Measurements from ENCODE around the gene MTUS2.

Gene MTUS2

DNA sequence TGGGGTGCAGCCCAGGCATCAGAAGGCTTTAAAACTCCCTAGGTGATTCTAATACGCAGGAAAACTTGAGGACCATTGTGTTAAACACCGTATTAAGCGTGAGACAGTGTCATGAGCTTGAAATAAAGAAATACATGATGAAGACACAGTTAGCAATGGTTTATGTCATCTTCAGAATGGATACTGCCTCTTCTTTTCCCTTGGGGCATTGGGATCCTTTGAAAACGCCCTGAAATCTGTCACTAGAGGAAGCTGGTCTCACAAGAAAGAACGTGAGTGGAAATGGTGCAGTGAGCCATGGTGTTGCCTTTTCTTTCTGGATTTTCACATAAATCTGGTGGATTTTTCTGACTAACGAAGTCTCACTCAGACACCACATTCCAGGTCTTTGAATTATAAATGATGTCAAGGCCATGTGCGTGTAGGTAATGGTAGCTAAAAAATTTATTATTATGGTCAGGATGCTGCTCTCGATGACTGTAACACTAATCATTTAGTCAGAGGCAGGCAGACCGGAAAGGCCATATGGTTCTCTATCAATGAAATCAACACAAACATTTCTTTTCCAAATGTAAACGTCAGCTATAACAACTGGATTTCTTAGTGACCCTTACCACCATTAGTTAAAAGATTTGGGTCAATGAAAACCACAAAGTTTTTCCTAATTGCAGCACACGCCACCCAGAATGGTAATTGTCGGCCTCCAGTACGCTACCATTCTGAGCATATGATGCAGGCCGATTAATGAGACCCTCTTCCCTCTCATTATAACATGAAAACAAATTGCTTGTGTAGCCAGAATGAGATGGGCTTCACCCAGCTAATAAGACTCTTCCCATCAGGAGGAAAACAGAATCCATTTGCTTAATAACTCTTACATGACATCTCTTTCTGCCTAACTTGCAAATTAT lies 669.8 kb downstream of the MTUS2 start:
- H3K4me3 ChIP-seq (ENCODE audit: low read depth, low read length) = no peak overlapping the region
- TF ChIP-seq, protein P1, sequence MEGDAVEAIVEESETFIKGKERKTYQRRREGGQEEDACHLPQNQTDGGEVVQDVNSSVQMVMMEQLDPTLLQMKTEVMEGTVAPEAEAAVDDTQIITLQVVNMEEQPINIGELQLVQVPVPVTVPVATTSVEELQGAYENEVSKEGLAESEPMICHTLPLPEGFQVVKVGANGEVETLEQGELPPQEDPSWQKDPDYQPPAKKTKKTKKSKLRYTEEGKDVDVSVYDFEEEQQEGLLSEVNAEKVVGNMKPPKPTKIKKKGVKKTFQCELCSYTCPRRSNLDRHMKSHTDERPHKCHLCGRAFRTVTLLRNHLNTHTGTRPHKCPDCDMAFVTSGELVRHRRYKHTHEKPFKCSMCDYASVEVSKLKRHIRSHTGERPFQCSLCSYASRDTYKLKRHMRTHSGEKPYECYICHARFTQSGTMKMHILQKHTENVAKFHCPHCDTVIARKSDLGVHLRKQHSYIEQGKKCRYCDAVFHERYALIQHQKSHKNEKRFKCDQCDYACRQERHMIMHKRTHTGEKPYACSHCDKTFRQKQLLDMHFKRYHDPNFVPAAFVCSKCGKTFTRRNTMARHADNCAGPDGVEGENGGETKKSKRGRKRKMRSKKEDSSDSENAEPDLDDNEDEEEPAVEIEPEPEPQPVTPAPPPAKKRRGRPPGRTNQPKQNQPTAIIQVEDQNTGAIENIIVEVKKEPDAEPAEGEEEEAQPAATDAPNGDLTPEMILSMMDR (conservative IDR thresholded peaks at IDR 0.05; ENCODE audit: low read depth, low read length) = no peak
- DNase-seq (ENCODE audit: low read depth) = no peak

DNA sequence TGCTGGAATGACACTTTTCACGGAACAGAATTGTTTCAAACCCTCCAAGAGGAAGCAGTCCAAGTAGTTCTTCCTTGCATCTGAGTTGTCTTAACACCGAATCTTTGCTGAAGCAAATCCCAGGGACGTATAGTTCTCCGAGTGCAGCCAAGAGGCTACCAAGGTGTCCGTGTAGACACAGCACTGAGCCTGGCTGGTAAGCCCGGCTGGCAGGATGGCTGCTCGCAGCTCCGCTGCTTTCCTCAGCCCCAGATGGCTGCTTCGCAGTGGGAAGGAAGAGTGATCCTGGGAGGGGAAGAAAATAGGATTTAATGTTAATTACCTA lies 670.4 kb downstream of the MTUS2 start:
- no peak overlapping the region for H3K4me3 ChIP-seq (ENCODE audit: low read depth, low read length)
- no peak for DNase-seq (ENCODE audit: low read depth)
- TF ChIP-seq, protein P1 (conservative IDR thresholded peaks at IDR 0.05; ENCODE audit: low read depth, low read length) = no peak

DNA sequence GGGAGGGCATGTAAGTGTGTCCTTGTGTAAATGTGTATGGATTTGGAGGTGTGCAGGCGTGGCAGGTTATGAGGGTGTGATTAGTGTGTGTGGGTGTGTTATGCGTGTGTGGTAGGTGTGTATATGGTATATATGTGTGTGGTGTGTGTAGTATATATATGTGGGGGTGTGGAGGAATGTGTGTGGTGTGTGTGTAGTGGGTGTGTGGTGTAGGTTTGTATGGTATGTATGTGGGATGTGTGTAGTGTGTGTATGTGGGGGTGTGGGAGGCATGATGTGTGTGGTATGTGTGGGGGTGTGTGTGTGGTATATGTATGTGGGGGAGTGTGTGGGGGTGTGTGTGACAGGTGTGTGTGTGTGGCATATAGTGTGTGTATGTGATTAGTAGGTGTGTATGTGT lies 671.1 kb downstream of the MTUS2 start:
- TF ChIP-seq, protein P1 (conservative IDR thresholded peaks at IDR 0.05; ENCODE audit: low read depth, low read length) = no peak
- no peak overlapping the region for H3K4me3 ChIP-seq (ENCODE audit: low read depth, low read length)
- DNase-seq (ENCODE audit: low read depth) = no peak

DNA sequence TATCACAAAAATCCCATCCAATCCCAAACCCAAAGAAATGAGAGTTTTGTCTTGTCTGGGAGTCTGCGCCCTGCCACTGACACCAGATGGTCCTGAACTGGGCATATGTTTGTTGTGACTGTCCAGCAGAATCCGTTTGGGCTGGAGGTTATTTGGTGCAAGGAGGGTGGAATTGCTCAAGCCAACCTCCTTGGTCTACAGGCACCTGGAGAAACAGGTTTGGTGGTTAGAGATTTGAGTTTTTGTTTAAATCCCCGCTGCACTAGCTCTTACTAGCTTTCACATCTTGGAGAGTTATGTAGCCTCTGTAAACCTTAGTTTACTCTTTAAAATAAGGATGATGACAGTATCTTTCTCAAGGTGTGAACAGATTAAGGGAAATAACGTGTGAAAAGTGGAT lies 673.7 kb downstream of the MTUS2 start:
- DNase-seq (ENCODE audit: low read depth) = no peak
- H3K4me3 ChIP-seq (ENCODE audit: low read depth, low read length) = no peak overlapping the region
- TF ChIP-seq, protein P1 (conservative IDR thresholded peaks at IDR 0.05; ENCODE audit: low read depth, low read length) = no peak

DNA sequence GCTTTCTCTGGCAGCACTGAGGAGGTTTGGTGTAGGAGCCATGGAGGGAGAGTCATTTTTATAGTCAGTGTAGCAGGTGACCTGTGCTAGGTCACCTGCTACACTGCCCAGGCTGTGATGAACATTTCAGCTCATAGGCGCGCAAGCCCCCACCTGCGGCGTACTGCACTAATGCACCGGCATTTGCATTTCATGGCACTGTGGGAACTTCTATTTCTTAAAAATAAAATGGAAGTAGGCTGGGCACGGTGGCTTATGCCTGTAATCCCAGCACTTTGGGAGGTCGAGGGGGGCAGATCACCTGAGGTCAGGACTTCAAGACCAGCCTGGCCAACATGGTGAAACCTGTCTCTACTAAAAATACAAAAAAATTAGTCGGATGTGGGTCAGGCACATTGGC lies 674.4 kb downstream of the MTUS2 start:
- TF ChIP-seq, protein P1 (conservative IDR thresholded peaks at IDR 0.05; ENCODE audit: low read depth, low read length) = no peak
- H3K4me3 ChIP-seq (ENCODE audit: low read depth, low read length) = no peak overlapping the region
- no peak for DNase-seq (ENCODE audit: low read depth)

DNA sequence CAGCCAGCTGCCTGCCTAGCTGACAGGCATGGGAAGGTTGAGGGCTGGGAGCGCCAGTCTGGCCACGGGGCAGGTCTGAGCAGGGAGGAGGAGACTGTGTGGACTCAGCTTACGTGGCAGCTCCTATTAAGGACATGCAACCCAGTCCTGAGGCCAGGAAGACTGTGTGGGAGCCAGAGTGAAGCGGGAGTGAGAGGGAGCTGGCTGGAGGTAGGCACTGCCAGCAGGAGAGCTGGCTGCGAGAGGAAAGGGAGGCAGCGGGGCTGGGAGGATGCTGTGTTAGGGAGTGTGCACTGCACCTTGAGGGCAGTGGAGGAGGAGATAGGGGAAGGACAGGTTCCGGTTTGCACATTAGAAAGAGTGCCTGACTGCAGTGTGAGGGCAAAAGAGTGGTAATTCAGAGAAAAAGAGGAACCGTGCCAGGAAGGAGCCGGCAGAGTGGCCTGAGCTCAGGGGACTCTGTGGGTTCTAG lies 676.1 kb downstream of the MTUS2 start:
- no peak overlapping the region for H3K4me3 ChIP-seq (ENCODE audit: low read depth, low read length)
- TF ChIP-seq, protein P1 (conservative IDR thresholded peaks at IDR 0.05; ENCODE audit: low read depth, low read length) = no peak

DNA sequence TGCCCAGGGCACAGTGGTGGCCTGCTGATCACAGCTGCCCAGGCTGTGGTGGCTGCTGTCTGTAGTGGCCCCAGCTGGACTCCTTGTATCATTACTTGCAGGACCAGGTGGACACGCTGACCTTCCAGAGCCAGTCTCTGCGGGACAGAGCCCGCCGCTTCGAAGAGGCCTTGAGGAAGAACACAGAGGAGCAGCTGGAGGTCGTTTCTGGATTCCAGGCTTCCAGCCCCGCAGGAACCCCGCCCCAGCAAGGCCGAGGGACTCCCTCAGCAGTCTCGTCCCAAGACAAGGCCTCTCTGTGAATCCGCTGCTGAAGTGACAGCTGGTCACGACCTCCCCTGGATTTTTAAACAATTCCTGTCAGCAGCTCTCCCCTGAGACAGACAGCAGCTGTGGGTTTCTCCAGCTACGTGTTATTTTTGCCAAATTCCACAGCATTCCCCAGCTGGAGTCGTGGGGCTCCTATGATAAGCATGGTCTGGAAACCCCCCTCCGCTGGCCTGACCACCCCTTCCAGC lies 677.1 kb downstream of the MTUS2 start:
- H3K4me3 ChIP-seq (ENCODE audit: low read depth, low read length) = no peak overlapping the region
- TF ChIP-seq, protein P1 (conservative IDR thresholded peaks at IDR 0.05; ENCODE audit: low read depth, low read length) = no peak
- DNase-seq (ENCODE audit: low read depth) = peak; percentile 89

More for the DNA sequence above, 676.1 kb downstream of the MTUS2 start:
- no peak for DNase-seq (ENCODE audit: low read depth)
